Fibroblast of pulmonary artery (primary cell): ENCODE measurements around the gene ASTN1.

ENCODE experiments used
- DNase-seq: peaks from one replicate; pipeline ENCODE4 v3.0.0-alpha.2; 2010; ENCODE audit warnings: low read depth
- H3K4me3 ChIP-seq: replicated peaks from 2 replicates; pipeline ENCODE4 v1.5.1; 2011; ENCODE audit warnings: low read depth, mild to moderate bottlenecking, control low read depth, low read length, moderate library complexity
- TF ChIP-seq, protein P1 (sequence below): IDR thresholded peaks from 2 replicates; pipeline ENCODE4 v1.5.1; 2011; ENCODE audit warnings: mild to moderate bottlenecking, control low read depth, low read length, inconsistent platforms; ENCODE audit errors: missing control alignments

ASTN1 gene

DNA sequence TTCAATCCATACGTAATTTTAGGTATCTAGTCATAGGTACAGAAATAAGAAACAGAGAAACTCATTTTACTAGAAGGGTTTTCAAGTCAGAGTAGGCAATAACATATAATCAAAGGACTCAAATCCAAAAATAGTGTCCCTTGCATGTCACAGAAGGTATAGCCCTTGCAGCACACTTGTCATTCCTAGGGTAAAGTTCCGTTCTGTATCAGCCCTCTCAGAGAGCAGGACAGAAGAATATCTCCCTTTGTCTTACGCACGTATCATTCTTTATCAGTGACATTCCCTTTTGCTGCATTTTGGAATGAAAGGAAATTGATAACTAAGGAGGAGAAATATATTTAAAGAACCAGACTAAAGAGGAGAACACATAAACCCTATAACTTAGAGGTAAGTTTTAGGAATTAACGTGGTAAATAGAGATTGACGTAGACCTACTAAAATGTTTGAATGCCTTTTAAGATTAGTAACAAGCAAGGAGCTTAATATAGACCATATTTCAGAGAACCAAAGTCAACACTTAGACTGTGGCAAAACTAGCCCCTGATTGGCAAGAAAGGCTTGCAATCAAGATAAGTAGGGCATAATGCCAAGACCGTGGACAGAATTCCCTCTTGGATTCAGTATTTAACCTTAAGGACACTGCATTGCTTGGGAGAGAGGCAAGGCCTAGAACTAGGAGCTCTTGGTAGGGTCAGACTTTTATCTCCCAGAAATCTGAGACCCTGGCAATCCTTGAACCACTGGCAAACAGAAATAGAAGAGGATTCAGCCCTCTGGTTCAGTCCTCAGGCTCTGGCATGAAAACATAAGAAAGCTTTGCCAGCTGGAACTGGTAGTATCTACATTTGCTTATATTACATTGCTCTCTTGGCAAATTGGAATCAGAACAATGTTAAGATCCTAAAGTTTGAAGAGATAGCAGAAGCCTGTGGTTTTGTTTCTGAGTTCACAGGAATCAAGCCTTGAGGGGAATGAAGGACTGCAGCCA, 232.1 kb downstream of the ASTN1 start:
- no peak for DNase-seq
- TF ChIP-seq, protein P1, sequence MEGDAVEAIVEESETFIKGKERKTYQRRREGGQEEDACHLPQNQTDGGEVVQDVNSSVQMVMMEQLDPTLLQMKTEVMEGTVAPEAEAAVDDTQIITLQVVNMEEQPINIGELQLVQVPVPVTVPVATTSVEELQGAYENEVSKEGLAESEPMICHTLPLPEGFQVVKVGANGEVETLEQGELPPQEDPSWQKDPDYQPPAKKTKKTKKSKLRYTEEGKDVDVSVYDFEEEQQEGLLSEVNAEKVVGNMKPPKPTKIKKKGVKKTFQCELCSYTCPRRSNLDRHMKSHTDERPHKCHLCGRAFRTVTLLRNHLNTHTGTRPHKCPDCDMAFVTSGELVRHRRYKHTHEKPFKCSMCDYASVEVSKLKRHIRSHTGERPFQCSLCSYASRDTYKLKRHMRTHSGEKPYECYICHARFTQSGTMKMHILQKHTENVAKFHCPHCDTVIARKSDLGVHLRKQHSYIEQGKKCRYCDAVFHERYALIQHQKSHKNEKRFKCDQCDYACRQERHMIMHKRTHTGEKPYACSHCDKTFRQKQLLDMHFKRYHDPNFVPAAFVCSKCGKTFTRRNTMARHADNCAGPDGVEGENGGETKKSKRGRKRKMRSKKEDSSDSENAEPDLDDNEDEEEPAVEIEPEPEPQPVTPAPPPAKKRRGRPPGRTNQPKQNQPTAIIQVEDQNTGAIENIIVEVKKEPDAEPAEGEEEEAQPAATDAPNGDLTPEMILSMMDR, result no peak
- H3K4me3 ChIP-seq, result no peak overlapping the region

DNA sequence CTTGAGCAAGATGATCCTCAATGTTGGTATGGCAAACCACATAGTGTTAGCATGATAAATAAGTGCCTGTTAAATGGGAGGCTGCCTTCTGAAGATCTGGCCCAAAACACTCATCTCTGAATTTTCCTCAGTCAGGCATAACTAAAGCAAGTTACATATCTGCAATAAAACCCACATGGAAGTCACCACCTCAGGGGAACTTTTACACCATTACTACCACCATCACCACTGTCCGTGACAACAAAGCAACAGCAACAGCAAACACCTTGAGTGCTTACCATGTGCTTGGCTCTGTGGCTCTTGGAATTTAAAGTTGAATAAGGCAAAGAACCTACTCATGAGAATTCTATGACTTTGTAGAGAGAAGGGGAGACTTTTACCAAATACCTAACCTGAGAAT, 233.0 kb downstream of the ASTN1 start:
- no peak overlapping the region for H3K4me3 ChIP-seq
- TF ChIP-seq, protein P1, result no peak
- no peak for DNase-seq

DNA sequence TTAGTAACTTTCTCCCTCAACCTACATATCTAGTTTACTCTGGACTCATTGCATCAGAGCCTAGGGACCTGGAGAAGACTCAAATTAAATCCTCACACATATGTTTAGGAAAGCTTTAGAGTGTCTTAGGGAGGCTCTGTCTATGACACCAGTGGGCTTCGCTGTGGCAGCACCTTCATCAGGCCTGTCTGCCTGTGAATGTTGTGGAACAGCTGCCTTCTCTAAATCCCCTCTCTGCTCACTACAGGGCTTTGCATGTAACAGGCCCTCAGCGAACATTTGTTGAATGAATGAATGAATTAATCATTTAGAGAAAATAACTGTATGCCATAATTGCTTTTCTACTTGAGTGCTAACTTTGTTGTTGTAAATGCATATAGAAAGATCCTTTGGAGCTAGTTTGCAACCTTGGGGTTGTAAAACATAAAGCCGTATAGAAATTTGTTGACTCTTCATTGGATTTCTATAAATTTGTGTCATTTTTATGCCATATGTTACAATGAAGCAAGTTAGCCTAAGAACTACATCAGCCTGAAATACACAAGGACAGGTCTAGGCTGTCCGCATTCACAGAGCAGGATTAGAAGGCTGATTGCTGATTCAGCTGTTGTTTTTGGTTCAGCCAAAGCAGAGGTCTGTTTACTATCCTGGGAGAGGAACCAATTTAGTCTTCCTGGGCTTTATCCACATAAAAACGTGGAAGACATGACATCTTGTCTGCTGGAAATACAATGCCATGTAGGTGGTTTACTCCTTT, 238.0 kb downstream of the ASTN1 start:
- TF ChIP-seq, protein P1, result no peak
- H3K4me3 ChIP-seq, result no peak overlapping the region
- no peak for DNase-seq

DNA sequence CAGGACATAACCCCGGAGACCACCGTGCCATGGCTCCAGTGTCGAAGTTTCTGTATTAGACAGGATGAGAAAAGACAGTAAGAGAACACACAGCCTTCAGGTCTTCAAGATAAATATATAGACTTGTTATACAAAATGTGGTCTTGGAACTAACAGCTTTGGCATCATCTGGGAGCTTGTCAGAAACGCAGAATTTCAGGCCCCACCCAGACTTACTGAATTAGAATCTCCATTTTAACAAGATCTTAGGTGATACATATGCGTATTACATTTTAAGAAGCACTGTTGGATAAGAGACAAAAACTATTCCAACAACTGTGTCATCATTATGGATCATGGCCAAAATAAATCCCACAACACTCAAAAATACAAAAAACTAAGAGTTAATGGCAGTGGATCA, 239.3 kb downstream of the ASTN1 start:
- no peak overlapping the region for H3K4me3 ChIP-seq
- no peak for DNase-seq
- TF ChIP-seq, protein P1, result no peak

DNA sequence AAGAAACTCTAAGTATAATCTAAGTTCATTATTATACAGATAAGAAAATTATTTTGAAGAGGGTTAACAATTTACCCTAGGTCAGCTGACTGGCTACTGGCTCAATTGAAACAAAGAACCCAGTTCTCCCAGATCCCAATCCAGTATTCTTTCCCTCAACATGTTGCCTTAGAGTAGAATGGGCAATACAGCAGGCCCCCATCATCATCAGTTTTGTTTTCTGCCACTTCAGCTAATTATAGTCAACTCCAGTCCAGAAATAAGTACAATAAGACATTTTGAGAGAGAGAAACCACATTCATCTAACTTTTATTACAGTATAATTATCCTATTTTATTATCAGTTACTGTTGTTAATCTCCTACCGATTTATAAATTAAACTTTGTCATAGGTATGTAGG, 241.2 kb downstream of the ASTN1 start:
- H3K4me3 ChIP-seq, result no peak overlapping the region
- TF ChIP-seq, protein P1, result no peak
- no peak for DNase-seq

DNA sequence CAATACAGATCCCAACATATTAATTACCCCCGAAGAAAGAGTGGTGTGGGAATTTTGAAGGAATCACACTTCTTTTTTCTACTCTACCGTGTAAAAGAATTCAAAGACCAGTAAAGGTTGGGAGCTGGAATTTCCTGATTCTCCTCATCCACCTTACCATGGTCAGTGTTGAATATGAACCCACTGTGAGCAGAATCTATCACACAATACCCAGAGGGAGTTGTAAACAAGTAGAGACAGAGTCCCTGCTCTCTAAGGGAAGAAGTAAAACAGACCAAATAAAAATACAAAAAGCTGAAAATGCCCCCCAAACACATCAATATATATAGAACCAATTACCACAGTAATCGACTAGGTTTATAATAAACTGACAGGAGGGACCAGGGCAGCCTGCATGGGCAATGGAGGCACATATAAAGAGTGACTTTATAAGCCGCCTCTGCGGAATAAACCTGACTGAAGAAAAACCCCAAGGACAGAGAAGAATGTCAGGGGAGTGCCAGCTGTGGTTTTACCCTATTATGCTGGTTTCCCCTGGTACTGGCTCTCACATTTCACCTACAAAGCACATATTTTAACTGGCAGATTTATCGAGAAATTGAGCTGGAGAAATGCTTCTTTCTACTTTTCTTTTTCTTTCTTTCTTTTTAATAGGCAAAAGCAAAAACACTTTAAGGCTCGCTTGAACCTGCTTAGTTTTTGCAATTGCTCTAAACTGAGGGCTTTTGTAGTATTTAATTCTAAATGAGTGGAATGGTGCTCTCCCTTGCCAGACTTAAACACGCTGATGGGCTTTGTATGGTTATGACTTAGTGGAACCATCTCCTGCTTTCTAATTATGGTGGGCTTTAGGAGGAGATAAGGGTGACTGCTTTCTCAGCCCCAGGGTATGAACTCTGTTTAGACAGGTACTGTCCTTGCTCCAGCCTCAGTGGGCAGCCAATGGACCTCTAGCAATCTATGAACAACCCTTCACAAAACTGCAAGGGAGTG, 244.8 kb downstream of the ASTN1 start:
- TF ChIP-seq, protein P1, result no peak
- H3K4me3 ChIP-seq, result no peak overlapping the region
- DNase-seq, result no peak
